Lung (tissue), 12 donors: ENCODE measurements around the gene CDH23. TPM values are rescaled to one million over a fixed set of nuclear protein-coding genes. Genes with fewer than 3 reads are reported as not detected.
A peak's percentile ranks its signal among the peaks of the same experiment; 100 is the strongest.

ENCODE experiments used
- ATAC-seq: fragments of 200-7000 bp; cut with Tn5 transposase; one replicate; pipeline ENCODE4 v1.9.1; 2020; ENCODE audit warnings: moderate number of reproducible peaks; ENCODE audit not compliant: insufficient read depth, low FRiP score
- DNase-seq, 3 donors: peaks; one replicate each; pipeline ENCODE4 v3.0.0-alpha.2; 2013 to 2017
- H3K27ac ChIP-seq, 2 donors: one replicate each; pipeline ENCODE4 v1.5.1; 2013; ENCODE audit warnings: mild to moderate bottlenecking in 2 of 2, moderate library complexity in 2 of 2, control low read depth in 1 of 2, inconsistent platforms in 1 of 2, low read depth in 1 of 2, low read length in 1 of 2
- H3K27me3 ChIP-seq, 3 donors: one replicate each; pipeline ENCODE4 v1.5.1; 2013; ENCODE audit warnings: low read length in 2 of 3; ENCODE audit not compliant: control insufficient read depth in 3 of 3, insufficient read depth in 3 of 3
- H3K36me3 ChIP-seq, 4 donors: one replicate each; pipeline ENCODE4 v1.5.1; 2013; ENCODE audit warnings: low read length in 4 of 4, mild to moderate bottlenecking in 1 of 4, moderate library complexity in 1 of 4; ENCODE audit not compliant: control insufficient read depth in 4 of 4, insufficient read depth in 4 of 4
- H3K4me1 ChIP-seq, 5 donors: one replicate each; pipeline ENCODE4 v1.5.1; 2013; ENCODE audit warnings: low read length in 5 of 5, mild to moderate bottlenecking in 2 of 5, moderate library complexity in 1 of 5; ENCODE audit not compliant: control insufficient read depth in 5 of 5, insufficient read depth in 5 of 5
- H3K4me3 ChIP-seq: one replicate; pipeline ENCODE4 v1.5.1; 2013; ENCODE audit warnings: mild to moderate bottlenecking, control low read depth, moderate library complexity
- H3K9ac ChIP-seq, 2 donors: one replicate each; pipeline ENCODE4 v1.5.1; 2013; ENCODE audit warnings: low read length in 2 of 2, control low read depth in 1 of 2; ENCODE audit not compliant: insufficient read depth in 1 of 2
- H3K9me3 ChIP-seq, 4 donors: one replicate each; pipeline ENCODE4 v1.5.1; 2013; ENCODE audit warnings: low read length in 3 of 4, mild to moderate bottlenecking in 1 of 4, moderate library complexity in 1 of 4; ENCODE audit not compliant: control insufficient read depth in 4 of 4, insufficient read depth in 3 of 4
- CTCF ChIP-seq: IDR thresholded peaks from 2 replicates; pipeline ENCODE4 v1.5.1; 2012; ENCODE audit warnings: mild to moderate bottlenecking; ENCODE audit errors: control extremely low read depth, extremely low read depth
- WGBS, 2 donors: extraction: QIAGEN DNeasy Blood & Tissue Kit; methylation state at CpG; one replicate each; pipeline ENCODE4 v1.1.7; 2013; 5-methylcytosine and 5-hydroxymethylcytosine counted together
- polyA plus RNA-seq, 2 donors: library from polyadenylated mRNA; stranded (reverse); fragments of 200-250 nt; gene quantifications; one replicate each; pipeline ENCODE4 v1.2.1, GENCODE V29; 2013
- total RNA-seq, 2 donors: library from RNA; depleted of rRNA in 1 of 2; stranded (reverse); fragments of >200 nt in 1 of 2; gene quantifications; one replicate each; pipeline ENCODE4 v1.2.1, GENCODE V29; 2014 to 2021
- donor health status: control.
- donor health status: control.
- donor health status: Bipolar disorder and iron deficiency.
- donor health status: healthy.
- donor health status: DM: yes; HTN: yes; CAD: no.

Gene CDH23
- total and polyA plus RNA-seq, 4 donors, result 4.5 to 29.5 (median 6.0) TPM

- Histone ChIP-seq H3K36me3 (no peaks in the 10 kb centered on the region), H3K4me3 (no peak overlapping the region), H3K27ac (peak overlapping the region in 1 of 2 donors; percentile 26), H3K9ac (no peak overlapping the region), H3K27me3 (no peaks in the 10 kb centered on the region), H3K4me1 (peaks cover 0 to 33% (median 24%) of the 10 kb centered on the region in 5 donors), H3K9me3 (no peaks in the 10 kb centered on the region)
- DNase-seq, result peak in 2 of 3 donors; percentile 60 to 80
- ATAC-seq, result peak; percentile 55
- WGBS, 2 donors, result 62 to 68% methylated on average over 12 of the region's 12 CpGs
- TF ChIP-seq CTCF, result no peak
These were observed 224.8 kb downstream of the CDH23 start for GRCh38 chr10:71621231-71622153.

GRCh38 chr10:71622154-71622526, 225.4 kb downstream of the CDH23 start:
- no peak for TF ChIP-seq CTCF
- DNase-seq (peak; percentile 71 to 82 (median 79)), ATAC-seq (no peak)
- 64 to 72% methylated on average over 10 of the region's 10 CpGs for WGBS, 2 donors
- Histone ChIP-seq H3K4me3 (no peak overlapping the region), H3K9ac (peak overlapping the region in 1 of 2 donors; percentile 47), H3K36me3 (no peaks in the 10 kb centered on the region), H3K9me3 (no peaks in the 10 kb centered on the region), H3K27me3 (no peaks in the 10 kb centered on the region), H3K27ac (peak overlapping the region in 1 of 2 donors; percentile 26), H3K4me1 (peaks cover 0 to 33% (median 24%) of the 10 kb centered on the region in 5 donors)

- Histone ChIP-seq H3K36me3 (no peaks in the 10 kb centered on the region), H3K4me1 (peaks cover 0 to 33% (median 24%) of the 10 kb centered on the region in 5 donors), H3K27ac (no peak overlapping the region), H3K9me3 (no peaks in the 10 kb centered on the region), H3K9ac (peak overlapping the region in 1 of 2 donors; percentile 47), H3K27me3 (no peaks in the 10 kb centered on the region), H3K4me3 (no peak overlapping the region)
- ATAC-seq (no peak), DNase-seq (peak; percentile 30 to 58 (median 47))
- no peak for TF ChIP-seq CTCF
- 72 to 78% methylated on average over 8 of the region's 8 CpGs for WGBS, 2 donors
These were observed 225.9 kb downstream of the CDH23 start for GRCh38 chr10:71622616-71623015.
